Endometrium (tissue), 2 donors: Measurements from ENCODE around the gene EXD1.
A peak's percentile ranks its signal among the peaks of the same experiment; 100 is the strongest.
"Not testable (repeated sequence)": the region's sequence is repeated elsewhere in the genome, so short reads cannot be mapped to it uniquely, and the experiment has no call there.

Experiments used
- FAIRE-seq: peaks from 2 replicates; lab custom pipeline; 2012; peaks lifted over from hg19 to GRCh38; lab: Jason Lieb, UNC
- donor health status: control.
- donor health status: control.

EXD1 gene

GRCh38 chr15:41230650-41231421 is at the start of gene EXD1, which contains the start of gene CHP1:
Gene EXD1, minus strand, starts transcription at chr15:41230757. Its CDS starts 4,182 bp downstream, at chr15:41226575.
Gene CHP1, plus strand, starts transcription at chr15:41231268. Its CDS starts 115 bp downstream, at chr15:41231383.
- peak; percentile 92 for FAIRE-seq

GRCh38 chr15:41279535-41280283 is 49.2 kb upstream of the EXD1 start:
- FAIRE-seq = no peak

GRCh38 chr15:41278319-41278718 is 47.8 kb upstream of the EXD1 start:
- FAIRE-seq = no peak

GRCh38 chr15:41276831-41277230 is 46.3 kb upstream of the EXD1 start:
- FAIRE-seq = no peak

GRCh38 chr15:41269887-41270286 is 39.3 kb upstream of the EXD1 start:
- no peak for FAIRE-seq

GRCh38 chr15:41263891-41264351 is 33.4 kb upstream of the EXD1 start:
- no peak for FAIRE-seq

- no peak for FAIRE-seq
Observed at GRCh38 chr15:41262571-41262970, 32.0 kb upstream of the EXD1 start.

GRCh38 chr15:41260924-41261323 is 30.4 kb upstream of the EXD1 start:
- not testable (repeated sequence) for FAIRE-seq

- no peak for FAIRE-seq
Observed at GRCh38 chr15:41259546-41260189, 29.1 kb upstream of the EXD1 start.

- FAIRE-seq = no peak
Observed at GRCh38 chr15:41258750-41259471, 28.4 kb upstream of the EXD1 start.

- no peak for FAIRE-seq
Observed at GRCh38 chr15:41256577-41257038, 26.1 kb upstream of the EXD1 start.

GRCh38 chr15:41256103-41256502 is 25.5 kb upstream of the EXD1 start:
- FAIRE-seq = no peak

GRCh38 chr15:41254560-41254959 is 24.0 kb upstream of the EXD1 start:
- FAIRE-seq = no peak

- no peak for FAIRE-seq
Observed at GRCh38 chr15:41251411-41251810, 20.9 kb upstream of the EXD1 start.

GRCh38 chr15:41250745-41251144 is 20.2 kb upstream of the EXD1 start:
- FAIRE-seq = not testable (repeated sequence)

GRCh38 chr15:41241221-41241964 is 10.8 kb upstream of the EXD1 start:
- no peak for FAIRE-seq

GRCh38 chr15:41238100-41238499 is 7.5 kb upstream of the EXD1 start:
- no peak for FAIRE-seq

GRCh38 chr15:41235929-41236328 is 5.4 kb upstream of the EXD1 start:
- no peak for FAIRE-seq

GRCh38 chr15:41235228-41235627 is 4.7 kb upstream of the EXD1 start:
- FAIRE-seq = not testable (repeated sequence)

- FAIRE-seq = no peak
Observed at GRCh38 chr15:41233367-41233771, 2.8 kb upstream of the EXD1 start.
